ENCODE data around the gene MYO9B. TPM values are rescaled to one million over a fixed set of nuclear protein-coding genes. Genes with fewer than 3 reads are reported as not detected.
"Not testable (repeated sequence)": the region's sequence is repeated elsewhere in the genome, so short reads cannot be mapped to it uniquely, and the experiment has no call there.

Gene MYO9B
- total RNA-seq, 2 experiments from 2014 or later = 276 to 280 TPM

DNA sequence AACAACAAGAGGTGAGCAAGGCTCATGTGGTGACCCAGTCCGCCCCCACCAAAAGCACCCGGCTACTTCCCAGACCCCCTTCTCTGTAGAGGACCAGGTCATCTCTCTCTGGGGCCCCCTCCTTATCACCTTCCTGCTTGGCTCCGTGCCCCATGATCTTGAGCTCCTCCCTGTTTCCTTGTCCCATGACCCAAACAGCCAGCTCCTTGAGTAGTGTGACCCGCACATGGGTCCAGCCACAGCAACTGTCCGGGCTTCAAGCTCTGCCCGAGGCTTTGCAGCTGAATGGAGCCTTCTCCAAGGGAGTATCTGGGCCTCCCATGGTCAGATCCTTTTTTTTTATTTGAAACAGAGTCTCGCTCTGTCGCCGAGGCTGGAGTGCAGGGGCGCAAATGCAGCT is 61.8 kb downstream of the MYO9B start:
- POLR2A ChIA-PET = interaction anchor here (0.6 to 1.3 kb wide), 2 partner anchors 61 to 553 kb away, joined by 3 read pairs; no protein-coding TSS in a partner anchor
- ATAC-seq (no peak), DNase-seq (no peak)
- Mint-ChIP-seq H3K9me3 (ENCODE audit: insufficient read depth) (no peaks in the 10 kb centered on the region), H3K27ac (peak overlapping the region; percentile 66), H3K27me3 (ENCODE audit: low read depth) (no peaks in the 10 kb centered on the region), H3K36me3 (ENCODE audit: low read depth) (peaks cover 61% of the 10 kb centered on the region), H3K4me3 (no peak overlapping the region), H3K4me1 (ENCODE audit: low read depth) (peaks cover 43% of the 10 kb centered on the region)
- CTCF ChIA-PET = no interaction called here

DNA sequence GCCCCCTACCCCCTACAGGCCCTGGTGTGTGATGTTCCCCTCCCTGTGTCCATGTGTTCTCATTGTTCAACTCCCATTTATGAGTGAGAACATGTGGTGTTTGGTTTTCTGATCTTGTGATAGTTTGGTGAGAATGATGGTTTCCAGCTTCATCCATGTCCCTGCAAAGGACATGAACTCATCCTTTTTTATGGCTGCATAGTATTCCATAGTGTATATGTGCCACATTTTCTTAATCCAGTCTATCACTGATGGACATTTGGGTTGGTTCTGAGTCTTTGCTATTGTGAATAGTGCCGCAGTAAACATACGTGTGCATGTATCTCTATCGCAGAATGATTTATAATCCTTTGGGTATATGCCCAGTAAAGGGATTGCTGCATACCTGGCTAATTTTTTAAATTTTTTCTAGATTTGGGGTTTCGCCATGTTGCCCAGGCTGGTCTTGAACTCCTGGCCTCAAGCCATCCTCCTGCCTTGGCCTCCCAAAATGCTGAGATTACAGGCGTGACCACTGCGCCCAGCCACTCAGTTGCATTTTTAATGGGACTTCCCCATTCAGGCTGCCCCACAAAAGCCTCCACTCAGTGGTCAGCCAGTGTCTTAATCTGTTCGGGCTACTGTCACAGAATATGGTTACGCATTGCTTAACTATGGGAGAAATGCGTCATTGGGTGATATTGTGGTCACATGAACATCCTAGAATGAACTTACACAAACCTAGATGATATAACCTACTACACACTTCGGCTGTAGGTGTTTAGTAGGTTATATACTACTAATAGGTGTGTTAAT is 62.7 kb downstream of the MYO9B start:
- H3K4me3 Mint-ChIP-seq; H3K27me3 Mint-ChIP-seq (ENCODE audit: low read depth); ATAC-seq; H3K9me3 Mint-ChIP-seq (ENCODE audit: insufficient read depth); CTCF ChIA-PET; DNase-seq; H3K27ac Mint-ChIP-seq: not testable (repeated sequence)
- Mint-ChIP-seq H3K4me1 (ENCODE audit: low read depth) (peaks cover 47% of the 10 kb centered on the region), H3K36me3 (ENCODE audit: low read depth) (peaks cover 66% of the 10 kb centered on the region)
- POLR2A ChIA-PET = interaction anchor here (1.3 kb wide), 1 partner anchor 62 kb away, joined by 3 read pairs; no protein-coding TSS in a partner anchor

DNA sequence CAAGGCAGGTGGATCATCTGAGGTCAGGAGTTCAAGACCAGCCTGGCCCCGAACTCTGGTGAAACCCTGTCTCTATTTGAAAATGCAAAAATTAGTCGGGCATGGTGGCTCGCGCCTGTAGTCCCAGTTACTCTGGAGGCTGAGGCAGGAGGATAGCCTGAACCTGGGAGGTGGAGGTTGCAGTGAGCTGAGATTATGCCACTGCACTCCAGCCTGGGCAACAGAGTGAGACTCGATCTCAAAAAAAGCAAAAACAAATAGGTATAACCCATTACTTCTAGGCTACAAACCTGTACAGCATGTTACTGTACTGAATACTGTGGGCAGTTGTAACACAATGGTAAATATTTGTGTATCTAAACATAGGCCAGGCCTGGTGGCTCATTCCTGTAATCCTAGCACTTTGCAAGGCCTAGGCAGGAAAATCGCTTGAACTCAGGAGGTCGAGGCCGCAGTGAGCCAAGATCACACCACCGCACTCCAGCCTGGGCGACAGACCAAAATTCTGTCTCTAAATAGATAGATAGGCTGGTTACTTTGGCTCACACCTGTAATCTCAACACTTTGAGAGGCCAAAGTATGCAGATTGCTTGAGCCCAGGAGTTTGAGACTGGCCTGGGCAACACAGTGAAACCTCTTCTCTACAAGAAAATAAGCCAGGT is 63.5 kb downstream of the MYO9B start:
- no peaks in the 10 kb centered on the region for H3K27me3 Mint-ChIP-seq (ENCODE audit: low read depth)
- H3K4me1 Mint-ChIP-seq (ENCODE audit: low read depth) = peaks cover 43% of the 10 kb centered on the region
- H3K4me3 Mint-ChIP-seq = no peak overlapping the region
- no peak overlapping the region for H3K27ac Mint-ChIP-seq
- no peaks in the 10 kb centered on the region for H3K9me3 Mint-ChIP-seq (ENCODE audit: insufficient read depth)
- POLR2A ChIA-PET = no interaction called here
- CTCF ChIA-PET = no interaction called here
- DNase-seq = no peak
- peaks cover 64% of the 10 kb centered on the region for H3K36me3 Mint-ChIP-seq (ENCODE audit: low read depth)
- ATAC-seq = no peak

DNA sequence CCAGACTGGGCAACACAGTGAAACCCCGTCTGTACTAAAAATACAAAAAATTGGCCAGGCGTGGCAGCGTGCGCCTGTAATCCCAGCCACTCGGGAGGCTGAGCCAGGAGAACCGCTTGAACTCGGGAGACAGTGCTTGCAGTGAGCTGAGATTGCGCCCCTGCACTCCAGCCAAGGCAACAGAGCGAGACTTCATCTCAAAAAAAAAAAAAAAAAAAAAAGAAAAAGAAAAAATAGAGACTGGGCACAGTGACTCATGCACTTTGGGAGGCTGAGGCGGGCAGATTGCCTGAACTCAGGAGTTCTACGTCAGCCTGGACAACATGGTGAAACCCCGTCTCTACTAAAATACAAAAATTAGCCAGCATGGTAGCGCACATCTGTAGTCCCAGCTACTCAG is 69.2 kb downstream of the MYO9B start:
- ATAC-seq, POLR2A ChIA-PET: not testable (repeated sequence)

DNA sequence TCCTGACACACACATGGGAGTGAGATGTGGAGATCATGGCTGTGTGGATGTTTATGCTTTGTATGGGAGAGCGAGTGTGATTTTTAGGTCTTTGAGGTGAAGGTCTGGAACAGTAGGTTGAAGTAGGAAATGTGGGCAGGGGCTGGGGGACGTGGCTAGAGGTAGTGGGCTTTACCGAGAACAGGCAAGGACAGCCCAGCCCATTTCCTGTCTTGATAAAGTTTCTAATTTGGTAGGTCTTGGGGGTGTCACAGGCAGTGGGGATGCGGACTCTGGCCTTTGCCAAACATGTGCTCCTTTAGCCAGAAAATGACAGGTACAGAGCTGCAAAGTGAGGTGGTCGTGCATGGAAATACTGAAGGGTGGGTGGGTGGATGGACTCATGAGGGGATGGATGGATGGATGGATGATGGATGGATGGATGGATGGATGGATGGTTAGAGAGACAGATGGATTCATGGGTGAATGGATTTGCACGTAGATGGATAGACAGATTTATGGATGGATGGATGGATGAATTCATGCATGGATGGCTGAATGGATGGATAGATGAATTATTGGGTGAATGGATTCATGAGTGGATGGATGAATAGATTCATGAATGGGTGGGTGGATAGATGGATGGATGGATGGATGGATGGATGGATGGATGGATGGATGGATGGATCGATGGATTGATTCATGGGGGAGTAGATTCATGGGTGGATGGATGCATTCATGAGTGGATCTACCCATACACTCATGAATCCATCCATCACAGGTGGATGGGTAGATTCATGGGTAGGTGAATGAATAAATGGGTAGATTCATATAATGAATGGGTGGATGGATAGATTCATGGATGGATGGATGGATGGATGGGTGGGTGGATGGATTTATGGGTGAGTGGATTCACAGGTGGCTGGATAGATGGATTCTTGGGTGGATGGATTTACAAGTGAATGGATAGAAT is 70.2 kb downstream of the MYO9B start:
- ChIA-PET POLR2A (interaction anchor here (0.6 to 0.7 kb wide), 2 partner anchors 52 to 69 kb away, joined by 3 read pairs; partner anchors contain the start of gene USE1), CTCF (no interaction called here)
- Mint-ChIP-seq H3K27me3 (ENCODE audit: low read depth) (no peaks in the 10 kb centered on the region), H3K27ac (no peak overlapping the region), H3K9me3 (ENCODE audit: insufficient read depth) (no peaks in the 10 kb centered on the region), H3K4me1 (ENCODE audit: low read depth) (peaks cover 19% of the 10 kb centered on the region), H3K4me3 (no peak overlapping the region), H3K36me3 (ENCODE audit: low read depth) (peaks cover 42% of the 10 kb centered on the region)
- no peak for ATAC-seq
- no peak for DNase-seq

More for the DNA sequence above, 69.2 kb downstream of the MYO9B start:
- DNase-seq; H3K4me3 Mint-ChIP-seq; H3K27ac Mint-ChIP-seq; H3K27me3 Mint-ChIP-seq (ENCODE audit: low read depth); H3K9me3 Mint-ChIP-seq (ENCODE audit: insufficient read depth); CTCF ChIA-PET: not testable (repeated sequence)
- peaks cover 19% of the 10 kb centered on the region for H3K4me1 Mint-ChIP-seq (ENCODE audit: low read depth)
- H3K36me3 Mint-ChIP-seq (ENCODE audit: low read depth) = peaks cover 42% of the 10 kb centered on the region

DNA sequence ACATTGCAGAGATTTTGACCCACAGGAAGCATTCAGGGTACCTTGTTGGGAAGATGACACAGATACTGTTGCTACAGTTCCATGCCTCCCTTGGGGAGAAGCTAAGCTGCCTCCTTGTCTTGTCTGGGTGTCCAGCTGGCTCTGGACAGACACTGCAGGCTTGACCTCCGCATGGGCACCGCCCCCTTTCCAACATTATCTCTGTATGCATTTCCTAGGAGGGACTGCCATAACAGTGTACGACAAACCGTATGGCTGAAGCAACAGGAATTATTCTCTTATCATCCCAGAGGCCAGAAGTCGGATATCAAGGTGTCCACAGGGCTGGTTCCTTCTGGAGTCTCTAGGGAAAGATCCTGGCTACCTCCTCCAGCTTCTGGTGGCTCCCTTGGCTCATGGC is 72.6 kb downstream of the MYO9B start:
- POLR2A ChIA-PET = no interaction called here
- Mint-ChIP-seq H3K4me3 (no peak overlapping the region), H3K9me3 (ENCODE audit: insufficient read depth) (no peaks in the 10 kb centered on the region), H3K27me3 (ENCODE audit: low read depth) (no peaks in the 10 kb centered on the region), H3K27ac (peak overlapping the region; percentile 26), H3K36me3 (ENCODE audit: low read depth) (peaks cover 35% of the 10 kb centered on the region), H3K4me1 (ENCODE audit: low read depth) (peaks cover 3% of the 10 kb centered on the region)
- CTCF ChIA-PET = interaction anchor here (0.7 kb wide), 1 partner anchor 9 kb away, joined by 4 read pairs; no protein-coding TSS in a partner anchor
- ATAC-seq (no peak), DNase-seq (no peak)

DNA sequence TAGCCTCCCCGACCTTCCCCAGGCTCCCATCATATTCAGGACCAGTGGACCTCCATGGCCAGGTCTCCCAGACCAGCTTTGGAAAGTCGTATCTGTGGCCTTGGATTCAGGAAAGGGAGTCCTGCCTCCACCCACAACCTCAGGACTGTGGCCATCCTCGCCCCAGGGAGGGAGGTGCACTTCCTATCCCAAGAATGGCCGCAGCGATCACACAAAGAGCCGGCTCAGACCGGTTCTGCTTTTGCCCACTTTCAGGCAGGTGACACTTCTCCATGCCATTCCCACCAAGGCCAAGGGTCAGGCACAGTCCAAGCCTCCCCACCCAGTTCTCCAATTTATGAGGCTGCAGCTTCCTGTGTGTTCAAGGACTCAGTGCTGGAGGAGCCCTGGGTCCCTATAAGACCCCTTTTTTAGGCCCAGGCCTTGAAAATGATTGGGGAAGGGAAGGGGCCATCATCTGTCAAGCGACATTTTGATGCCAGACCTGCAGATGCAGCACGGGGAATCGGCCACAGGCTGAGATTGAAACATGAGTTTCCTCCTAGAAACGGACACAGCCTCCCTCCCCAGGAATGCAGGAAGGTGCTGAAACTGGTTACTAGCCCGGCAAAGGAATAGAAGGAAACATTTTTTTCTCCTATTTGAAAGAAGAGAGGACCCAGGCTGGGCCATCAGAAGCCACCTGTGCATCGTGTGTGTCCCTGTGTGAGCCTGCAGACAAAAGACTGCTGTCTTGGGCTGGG is 74.0 kb downstream of the MYO9B start:
- ChIA-PET CTCF (no interaction called here), POLR2A (no interaction called here)
- Mint-ChIP-seq H3K9me3 (ENCODE audit: insufficient read depth) (no peaks in the 10 kb centered on the region), H3K36me3 (ENCODE audit: low read depth) (peaks cover 39% of the 10 kb centered on the region), H3K27ac (no peak overlapping the region), H3K4me3 (no peak overlapping the region), H3K4me1 (ENCODE audit: low read depth) (no peaks in the 10 kb centered on the region), H3K27me3 (ENCODE audit: low read depth) (no peaks in the 10 kb centered on the region)
- no peak for DNase-seq
- no peak for ATAC-seq

DNA sequence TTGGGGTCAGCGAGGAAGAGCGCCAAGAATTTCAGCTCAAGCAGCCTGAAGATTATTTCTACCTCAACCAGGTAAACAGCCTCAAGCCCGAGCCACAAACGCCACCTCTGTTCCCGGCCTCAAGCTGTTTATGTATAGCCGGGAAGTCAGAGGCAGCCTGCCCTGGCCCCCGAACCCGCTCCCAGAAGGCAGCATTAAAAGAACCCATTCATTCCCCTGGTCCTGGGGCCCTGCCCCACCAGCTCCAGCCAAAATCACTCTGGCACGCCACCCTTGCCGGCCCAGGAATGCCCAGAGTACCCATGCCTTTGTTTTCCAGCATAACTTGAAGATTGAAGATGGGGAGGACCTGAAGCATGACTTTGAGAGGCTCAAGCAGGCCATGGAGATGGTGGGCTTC is 78.4 kb downstream of the MYO9B start:
- POLR2A ChIA-PET = interaction anchor here (0.6 kb wide), 1 partner anchor 12 kb away, joined by 3 read pairs; no protein-coding TSS in a partner anchor
- Mint-ChIP-seq H3K4me3 (no peak overlapping the region), H3K27ac (no peak overlapping the region), H3K36me3 (ENCODE audit: low read depth) (peaks cover 51% of the 10 kb centered on the region), H3K4me1 (ENCODE audit: low read depth) (no peaks in the 10 kb centered on the region), H3K9me3 (ENCODE audit: insufficient read depth) (no peaks in the 10 kb centered on the region), H3K27me3 (ENCODE audit: low read depth) (no peaks in the 10 kb centered on the region)
- CTCF ChIA-PET = no interaction called here
- no peak for ATAC-seq
- DNase-seq = no peak

DNA sequence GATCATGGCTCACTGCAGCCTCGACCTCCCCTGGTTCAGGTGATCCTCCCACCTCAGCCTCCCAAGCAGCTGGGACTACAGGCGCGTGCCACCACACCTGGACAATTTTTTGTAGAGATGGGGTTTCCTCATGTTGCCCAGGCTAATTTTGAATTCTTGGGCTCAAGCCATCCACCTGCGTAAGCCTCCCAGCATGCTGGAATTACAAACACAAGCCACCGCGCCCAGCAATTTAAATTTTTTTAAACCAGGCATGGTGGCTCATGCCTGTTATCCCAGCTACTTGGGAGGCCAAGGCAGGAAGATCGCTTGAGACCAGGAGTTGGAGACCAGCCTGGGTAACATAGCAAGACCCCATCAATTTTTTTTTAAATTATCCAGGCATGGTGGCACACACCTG is 79.7 kb downstream of the MYO9B start:
- Mint-ChIP-seq H3K9me3 (ENCODE audit: insufficient read depth) (no peaks in the 10 kb centered on the region), H3K27ac (no peak overlapping the region), H3K36me3 (ENCODE audit: low read depth) (peaks cover 59% of the 10 kb centered on the region), H3K4me1 (ENCODE audit: low read depth) (no peaks in the 10 kb centered on the region), H3K4me3 (no peak overlapping the region), H3K27me3 (ENCODE audit: low read depth) (no peaks in the 10 kb centered on the region)
- no peak for DNase-seq
- CTCF ChIA-PET = no interaction called here
- ATAC-seq = no peak
- POLR2A ChIA-PET = interaction anchor here (0.6 kb wide), 1 partner anchor 924 kb away, joined by 5 read pairs; no protein-coding TSS in a partner anchor

DNA sequence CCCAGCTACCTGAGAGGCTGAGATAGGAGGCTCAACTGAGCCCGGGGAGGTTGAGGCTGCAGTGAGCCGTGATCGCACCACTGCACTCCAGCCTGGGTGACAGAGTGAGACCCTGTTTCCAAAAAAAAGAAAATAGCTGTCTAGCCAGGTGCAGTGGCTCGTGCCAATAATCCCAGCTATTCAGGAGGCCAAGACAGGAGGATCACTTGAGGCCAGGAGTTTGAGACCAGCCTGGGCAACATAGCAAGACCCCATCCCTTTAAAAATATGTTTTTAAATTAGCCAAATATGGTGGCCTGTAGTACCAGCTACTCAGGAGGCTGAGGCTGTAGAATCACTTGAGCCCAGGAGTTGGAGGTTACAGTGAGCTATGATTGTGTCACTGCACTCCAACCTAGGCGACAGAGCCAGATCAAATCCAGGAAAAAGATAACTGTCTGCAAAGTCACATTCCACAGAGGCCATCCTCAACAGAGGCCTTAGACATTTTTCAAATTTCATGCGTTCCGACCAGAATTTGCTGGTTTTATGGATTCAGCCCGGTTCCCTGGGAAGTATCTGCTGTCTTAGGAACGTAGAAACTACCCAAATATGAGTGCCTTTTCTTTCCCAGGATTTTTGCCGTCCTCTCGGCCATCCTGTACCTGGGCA is 80.8 kb downstream of the MYO9B start:
- DNase-seq (no peak), ATAC-seq (no peak)
- no peaks in the 10 kb centered on the region for H3K27me3 Mint-ChIP-seq (ENCODE audit: low read depth)
- H3K9me3 Mint-ChIP-seq (ENCODE audit: insufficient read depth) = no peaks in the 10 kb centered on the region
- H3K4me3 Mint-ChIP-seq = no peak overlapping the region
- POLR2A ChIA-PET = no interaction called here
- no peak overlapping the region for H3K27ac Mint-ChIP-seq
- CTCF ChIA-PET = interaction anchor here (1.1 kb wide), 1 partner anchor 8 kb away, joined by 4 read pairs; no protein-coding TSS in a partner anchor
- peaks cover 57% of the 10 kb centered on the region for H3K36me3 Mint-ChIP-seq (ENCODE audit: low read depth)
- H3K4me1 Mint-ChIP-seq (ENCODE audit: low read depth) = no peaks in the 10 kb centered on the region

DNA sequence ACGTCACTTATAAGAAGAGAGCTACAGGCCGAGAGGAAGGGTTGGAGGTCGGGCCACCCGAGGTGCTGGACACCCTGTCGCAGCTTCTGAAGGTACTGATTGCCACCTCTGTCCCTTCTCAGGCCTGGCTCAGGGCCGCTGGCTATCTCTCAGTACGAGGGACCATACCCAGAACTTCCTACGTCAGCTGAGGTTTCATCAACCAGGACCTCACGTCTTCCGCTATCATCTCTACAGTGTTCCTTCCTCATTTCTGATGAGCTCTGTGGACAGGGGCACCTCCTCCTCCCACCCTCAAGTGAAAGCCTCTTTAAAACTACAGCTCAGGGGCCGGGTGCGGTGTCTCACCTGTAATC is 81.3 kb downstream of the MYO9B start:
- Mint-ChIP-seq H3K4me3 (no peak overlapping the region), H3K27me3 (ENCODE audit: low read depth) (no peaks in the 10 kb centered on the region), H3K4me1 (ENCODE audit: low read depth) (no peaks in the 10 kb centered on the region), H3K36me3 (ENCODE audit: low read depth) (peaks cover 54% of the 10 kb centered on the region), H3K9me3 (ENCODE audit: insufficient read depth) (no peaks in the 10 kb centered on the region), H3K27ac (no peak overlapping the region)
- ChIA-PET POLR2A (interaction anchor here (1.1 kb wide), 1 partner anchor 80 kb away, joined by 3 read pairs; no protein-coding TSS in a partner anchor), CTCF (interaction anchor here (1.1 kb wide), 1 partner anchor 9 kb away, joined by 4 read pairs; no protein-coding TSS in a partner anchor)
- DNase-seq = no peak
- ATAC-seq = no peak

All from activated CD8-positive, alpha-beta T cell treated with anti-CD3 and anti-CD28 coated beads, Interleukin-2, amount 10 ng/mL, durations not matched to agents 7 days and 5 days (primary cell).